ENCODE results near the gene ZNF274. TPM values are rescaled to one million over a fixed set of nuclear protein-coding genes. Genes with fewer than 3 reads are reported as not detected.

The ZNF274 gene
- total RNA-seq, 2 experiments from 2014 or later: 24.0 to 25.9 TPM

- no peak for TF ChIP-seq CTCF (IDR thresholded peaks at IDR 0.05)
- CTCF ChIA-PET: no interaction called here
- Mint-ChIP-seq H3K4me1 (ENCODE audit: low read depth) (no peaks in the 10 kb centered on the region), H3K4me3 (no peak overlapping the region), H3K27me3 (no peaks in the 10 kb centered on the region), H3K36me3 (ENCODE audit: low read depth) (peaks cover 98% of the 10 kb centered on the region), H3K27ac (no peak overlapping the region), H3K9me3 (peaks cover 59% of the 10 kb centered on the region)
- POLR2A ChIA-PET: interaction anchor here (1.3 to 1.7 kb wide), 2 partner anchors 17 to 18 kb away, joined by 3 to 4 read pairs; partner anchors contain the start of gene ZNF8
- DNase-seq (no peak), ATAC-seq (peak; percentile 60)
- intact Hi-C loops (cut with micrococcal nuclease): no loop called here
Observed at GRCh38 chr19:58261600-58261967, 78.7 kb downstream of the ZNF274 start.

DNA sequence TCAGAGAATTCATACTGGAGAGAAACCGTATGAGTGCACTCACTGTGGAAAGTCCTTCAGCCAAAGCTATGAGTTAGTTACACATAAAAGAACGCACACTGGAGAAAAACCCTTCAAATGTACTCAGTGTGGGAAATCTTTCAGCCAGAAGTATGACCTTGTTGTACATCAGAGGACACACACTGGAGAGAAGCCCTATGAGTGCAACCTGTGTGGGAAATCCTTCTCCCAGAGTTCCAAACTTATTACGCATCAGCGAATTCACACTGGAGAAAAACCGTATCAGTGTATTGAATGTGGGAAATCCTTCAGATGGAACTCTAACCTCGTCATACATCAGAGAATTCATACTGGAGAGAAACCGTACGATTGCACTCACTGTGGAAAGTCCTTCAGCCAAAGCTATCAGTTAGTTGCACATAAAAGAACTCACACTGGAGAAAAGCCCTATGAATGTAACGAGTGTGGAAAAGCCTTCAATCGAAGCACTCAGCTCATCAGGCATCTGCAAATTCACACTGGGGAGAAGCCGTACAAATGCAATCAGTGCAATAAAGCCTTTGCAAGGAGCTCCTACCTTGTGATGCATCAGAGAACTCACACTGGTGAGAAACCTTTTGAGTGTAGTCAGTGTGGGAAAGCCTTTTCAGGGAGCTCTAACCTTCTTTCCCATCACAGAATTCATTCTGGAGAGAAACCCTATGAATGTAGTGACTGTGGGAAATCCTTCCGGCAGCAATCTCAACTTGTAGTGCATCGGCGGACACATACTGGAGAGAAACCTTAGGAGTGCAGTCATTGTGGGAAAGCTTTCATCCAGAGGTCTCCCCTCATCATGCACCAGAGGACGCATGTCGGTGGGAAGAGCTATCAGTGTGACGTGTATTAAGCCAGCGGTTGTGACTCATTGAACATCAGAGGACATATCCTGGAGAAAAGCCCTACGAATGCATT lies 79.4 kb downstream of the ZNF274 start:
- Mint-ChIP-seq H3K9me3 (peaks cover 60% of the 10 kb centered on the region), H3K4me1 (ENCODE audit: low read depth) (no peaks in the 10 kb centered on the region), H3K27me3 (no peaks in the 10 kb centered on the region), H3K27ac (no peak overlapping the region), H3K36me3 (ENCODE audit: low read depth) (peaks cover 96% of the 10 kb centered on the region), H3K4me3 (no peak overlapping the region)
- no peak for TF ChIP-seq CTCF (IDR thresholded peaks at IDR 0.05)
- CTCF ChIA-PET: no interaction called here
- intact Hi-C loops (cut with micrococcal nuclease): no loop called here
- DNase-seq: no peak
- POLR2A ChIA-PET: interaction anchor here (1.1 to 1.7 kb wide), 5 partner anchors 14 to 78 kb away, joined by 3 to 6 read pairs (median 4); partner anchors contain the start of gene ZNF8
- peak; percentile 12 for ATAC-seq

GRCh38 chr19:58262922-58263296 lies 80.0 kb downstream of the ZNF274 start:
- POLR2A ChIA-PET: interaction anchor here (1.1 to 1.6 kb wide), 3 partner anchors 14 to 78 kb away, joined by 3 to 6 read pairs (median 5); no protein-coding TSS in a partner anchor
- no peaks in the 10 kb centered on the region for H3K4me1 Mint-ChIP-seq (ENCODE audit: low read depth)
- H3K4me3 Mint-ChIP-seq: no peak overlapping the region
- H3K9me3 Mint-ChIP-seq: peaks cover 53% of the 10 kb centered on the region
- peaks cover 89% of the 10 kb centered on the region for H3K36me3 Mint-ChIP-seq (ENCODE audit: low read depth)
- intact Hi-C loops (cut with micrococcal nuclease): no loop called here
- TF ChIP-seq CTCF (IDR thresholded peaks at IDR 0.05): no peak
- H3K27me3 Mint-ChIP-seq: no peaks in the 10 kb centered on the region
- DNase-seq: no peak
- H3K27ac Mint-ChIP-seq: no peak overlapping the region
- no peak for ATAC-seq
- CTCF ChIA-PET: no interaction called here

Other genes starting within 250 kb of the ZNF274 start
- 1 to 10 TPM; 4.1 to 5.0 TPM for gene ZNF418, start 247.7 kb upstream of the ZNF274 start, total RNA-seq
- 1 to 10 TPM; 5.9 to 6.2 TPM for gene ZNF256, start 235.4 kb upstream of the ZNF274 start, total RNA-seq
- under 1 TPM; 0.29 to 0.34 TPM for gene C19orf18, start 208.5 kb upstream of the ZNF274 start, total RNA-seq
- 10 to 100 TPM in 1 of 2 experiments, 1 to 10 TPM in 1; 7.5 to 10.0 TPM for gene ZNF606, start 180.2 kb upstream of the ZNF274 start, total RNA-seq
- gene ZSCAN1, start 149.0 kb upstream of the ZNF274 start, total RNA-seq: not detected
- 1 to 10 TPM; 1.2 to 1.4 TPM for gene ZNF135, start 123.8 kb upstream of the ZNF274 start, total RNA-seq
- gene ZSCAN18, start 84.8 kb upstream of the ZNF274 start, total RNA-seq: 10 to 100 TPM; 27.0 to 31.7 TPM
- 1 to 10 TPM; 6.0 to 6.2 TPM for gene ZNF329, start 32.3 kb upstream of the ZNF274 start, total RNA-seq
- gene ZNF544, start 45.9 kb downstream of the ZNF274 start, total RNA-seq: 10 to 100 TPM; 49.8 to 52.3 TPM
- 1 to 10 TPM; 5.2 to 5.8 TPM for gene ZNF8, start 95.9 kb downstream of the ZNF274 start, total RNA-seq
- 10 to 100 TPM; 40.6 to 43.0 TPM for gene ERVK3-1, start 122.3 kb downstream of the ZNF274 start, total RNA-seq
- gene ZSCAN22, start 143.9 kb downstream of the ZNF274 start, total RNA-seq: 1 to 10 TPM; 2.6 to 2.9 TPM
- gene A1BG, start 170.4 kb downstream of the ZNF274 start, total RNA-seq: 10 to 100 TPM; 35.2 to 36.2 TPM
- gene ZNF497, start 179.7 kb downstream of the ZNF274 start, total RNA-seq: 1 to 10 TPM; 1.3 to 1.6 TPM
- 1 to 10 TPM; 1.5 to 1.6 TPM for gene ZNF837, start 198.0 kb downstream of the ZNF274 start, total RNA-seq
- gene RPS5, start 204.2 kb downstream of the ZNF274 start, total RNA-seq: 1,000 to 10,000 TPM; 1,906 to 1,936 TPM
- gene RNF225, start 212.6 kb downstream of the ZNF274 start, total RNA-seq: 1 to 10 TPM in 1 of 2 experiments, under 1 TPM in 1; 0.81 to 1.1 TPM
- gene ZNF584, start 225.6 kb downstream of the ZNF274 start, total RNA-seq: 10 to 100 TPM; 12.0 to 14.3 TPM